Measurements from ENCODE around the gene NDUFB6.

NDUFB6 gene

GRCh38 chr9:32596096-32596865, 23.3 kb upstream of the NDUFB6 start:
- TF ChIP-seq CTCF (IDR thresholded peaks at IDR 0.05; ENCODE audit: control insufficient read depth, insufficient read depth, low read depth, low read length, missing control alignments): no peak
- DNase-seq (ENCODE audit: low read depth): no peak
- no peak overlapping the region for H3K4me3 ChIP-seq (ENCODE audit: control insufficient read depth, low read depth, low read length)

GRCh38 chr9:32590898-32591297, 17.9 kb upstream of the NDUFB6 start:
- no peak for TF ChIP-seq CTCF (IDR thresholded peaks at IDR 0.05; ENCODE audit: control insufficient read depth, insufficient read depth, low read depth, low read length, missing control alignments)
- H3K4me3 ChIP-seq (ENCODE audit: control insufficient read depth, low read depth, low read length): no peak overlapping the region
- DNase-seq (ENCODE audit: low read depth): no peak

- DNase-seq (ENCODE audit: low read depth): no peak
- TF ChIP-seq CTCF (IDR thresholded peaks at IDR 0.05; ENCODE audit: control insufficient read depth, insufficient read depth, low read depth, low read length, missing control alignments): no peak
- H3K4me3 ChIP-seq (ENCODE audit: control insufficient read depth, low read depth, low read length): no peak overlapping the region
Measured at GRCh38 chr9:32590476-32590875, 17.5 kb upstream of the NDUFB6 start.

GRCh38 chr9:32589083-32589723, 16.2 kb upstream of the NDUFB6 start:
- TF ChIP-seq CTCF (IDR thresholded peaks at IDR 0.05; ENCODE audit: control insufficient read depth, insufficient read depth, low read depth, low read length, missing control alignments): peak; percentile 55
- no peak overlapping the region for H3K4me3 ChIP-seq (ENCODE audit: control insufficient read depth, low read depth, low read length)
- DNase-seq (ENCODE audit: low read depth): no peak

GRCh38 chr9:32587901-32588300, 14.9 kb upstream of the NDUFB6 start:
- TF ChIP-seq CTCF (IDR thresholded peaks at IDR 0.05; ENCODE audit: control insufficient read depth, insufficient read depth, low read depth, low read length, missing control alignments): no peak
- no peak for DNase-seq (ENCODE audit: low read depth)

GRCh38 chr9:32584784-32585183, 11.8 kb upstream of the NDUFB6 start:
- no peak for DNase-seq (ENCODE audit: low read depth)
- H3K4me3 ChIP-seq (ENCODE audit: control insufficient read depth, low read depth, low read length): no peak overlapping the region
- TF ChIP-seq CTCF (IDR thresholded peaks at IDR 0.05; ENCODE audit: control insufficient read depth, insufficient read depth, low read depth, low read length, missing control alignments): no peak

More at GRCh38 chr9:32587901-32588300, 14.9 kb upstream of the NDUFB6 start:
- H3K4me3 ChIP-seq (ENCODE audit: control insufficient read depth, low read depth, low read length): no peak overlapping the region

Measured in AG09309 (cell line).